ENCODE measurements around the gene LIN7B.
A peak's percentile ranks its signal among the peaks of the same experiment; 100 is the strongest.

Gene LIN7B

DNA sequence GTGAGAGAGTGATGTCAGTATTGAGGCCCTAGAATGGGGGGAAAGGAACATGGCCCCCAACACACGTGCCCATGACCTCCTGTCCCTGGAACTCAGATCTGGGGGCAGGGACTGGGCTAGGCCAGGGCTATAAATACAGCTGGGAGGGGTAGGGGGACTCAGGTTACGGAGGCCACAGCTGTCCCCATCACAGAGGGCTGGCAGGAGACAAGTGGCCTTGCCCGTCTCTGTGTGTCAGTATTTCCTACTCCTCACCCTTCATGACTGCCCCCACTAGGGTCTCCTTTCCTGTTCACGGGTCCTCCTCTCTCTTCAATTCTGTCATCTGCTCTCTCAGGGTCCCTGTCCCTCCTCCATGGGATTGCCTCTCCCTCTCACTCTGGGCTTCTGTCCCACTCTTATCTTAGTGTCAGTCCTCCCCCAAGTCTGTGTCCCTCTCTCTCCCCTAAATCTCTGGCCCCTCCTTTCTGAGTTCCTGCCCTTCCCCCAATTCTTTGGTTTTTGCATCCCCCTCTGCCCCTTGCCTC lies 41.7 kb downstream of the LIN7B start (continued):
- TF ChIP-seq, protein P1, sequence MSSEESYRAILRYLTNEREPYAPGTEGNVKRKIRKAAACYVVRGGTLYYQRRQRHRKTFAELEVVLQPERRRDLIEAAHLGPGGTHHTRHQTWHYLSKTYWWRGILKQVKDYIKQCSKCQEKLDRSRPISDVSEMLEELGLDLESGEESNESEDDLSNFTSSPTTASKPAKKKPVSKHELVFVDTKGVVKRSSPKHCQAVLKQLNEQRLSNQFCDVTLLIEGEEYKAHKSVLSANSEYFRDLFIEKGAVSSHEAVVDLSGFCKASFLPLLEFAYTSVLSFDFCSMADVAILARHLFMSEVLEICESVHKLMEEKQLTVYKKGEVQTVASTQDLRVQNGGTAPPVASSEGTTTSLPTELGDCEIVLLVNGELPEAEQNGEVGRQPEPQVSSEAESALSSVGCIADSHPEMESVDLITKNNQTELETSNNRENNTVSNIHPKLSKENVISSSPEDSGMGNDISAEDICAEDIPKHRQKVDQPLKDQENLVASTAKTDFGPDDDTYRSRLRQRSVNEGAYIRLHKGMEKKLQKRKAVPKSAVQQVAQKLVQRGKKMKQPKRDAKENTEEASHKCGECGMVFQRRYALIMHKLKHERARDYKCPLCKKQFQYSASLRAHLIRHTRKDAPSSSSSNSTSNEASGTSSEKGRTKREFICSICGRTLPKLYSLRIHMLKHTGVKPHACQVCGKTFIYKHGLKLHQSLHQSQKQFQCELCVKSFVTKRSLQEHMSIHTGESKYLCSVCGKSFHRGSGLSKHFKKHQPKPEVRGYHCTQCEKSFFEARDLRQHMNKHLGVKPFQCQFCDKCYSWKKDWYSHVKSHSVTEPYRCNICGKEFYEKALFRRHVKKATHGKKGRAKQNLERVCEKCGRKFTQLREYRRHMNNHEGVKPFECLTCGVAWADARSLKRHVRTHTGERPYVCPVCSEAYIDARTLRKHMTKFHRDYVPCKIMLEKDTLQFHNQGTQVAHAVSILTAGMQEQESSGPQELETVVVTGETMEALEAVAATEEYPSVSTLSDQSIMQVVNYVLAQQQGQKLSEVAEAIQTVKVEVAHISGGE (tag by site-specific recombination; conservative IDR thresholded peaks at IDR 0.05; ENCODE audit: low read depth) = no peak
- TF ChIP-seq, protein P2, sequence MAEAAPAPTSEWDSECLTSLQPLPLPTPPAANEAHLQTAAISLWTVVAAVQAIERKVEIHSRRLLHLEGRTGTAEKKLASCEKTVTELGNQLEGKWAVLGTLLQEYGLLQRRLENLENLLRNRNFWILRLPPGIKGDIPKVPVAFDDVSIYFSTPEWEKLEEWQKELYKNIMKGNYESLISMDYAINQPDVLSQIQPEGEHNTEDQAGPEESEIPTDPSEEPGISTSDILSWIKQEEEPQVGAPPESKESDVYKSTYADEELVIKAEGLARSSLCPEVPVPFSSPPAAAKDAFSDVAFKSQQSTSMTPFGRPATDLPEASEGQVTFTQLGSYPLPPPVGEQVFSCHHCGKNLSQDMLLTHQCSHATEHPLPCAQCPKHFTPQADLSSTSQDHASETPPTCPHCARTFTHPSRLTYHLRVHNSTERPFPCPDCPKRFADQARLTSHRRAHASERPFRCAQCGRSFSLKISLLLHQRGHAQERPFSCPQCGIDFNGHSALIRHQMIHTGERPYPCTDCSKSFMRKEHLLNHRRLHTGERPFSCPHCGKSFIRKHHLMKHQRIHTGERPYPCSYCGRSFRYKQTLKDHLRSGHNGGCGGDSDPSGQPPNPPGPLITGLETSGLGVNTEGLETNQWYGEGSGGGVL (tag by site-specific recombination; IDR thresholded peaks at IDR 0.05) = peak; percentile 85
- TF ChIP-seq, protein P3, sequence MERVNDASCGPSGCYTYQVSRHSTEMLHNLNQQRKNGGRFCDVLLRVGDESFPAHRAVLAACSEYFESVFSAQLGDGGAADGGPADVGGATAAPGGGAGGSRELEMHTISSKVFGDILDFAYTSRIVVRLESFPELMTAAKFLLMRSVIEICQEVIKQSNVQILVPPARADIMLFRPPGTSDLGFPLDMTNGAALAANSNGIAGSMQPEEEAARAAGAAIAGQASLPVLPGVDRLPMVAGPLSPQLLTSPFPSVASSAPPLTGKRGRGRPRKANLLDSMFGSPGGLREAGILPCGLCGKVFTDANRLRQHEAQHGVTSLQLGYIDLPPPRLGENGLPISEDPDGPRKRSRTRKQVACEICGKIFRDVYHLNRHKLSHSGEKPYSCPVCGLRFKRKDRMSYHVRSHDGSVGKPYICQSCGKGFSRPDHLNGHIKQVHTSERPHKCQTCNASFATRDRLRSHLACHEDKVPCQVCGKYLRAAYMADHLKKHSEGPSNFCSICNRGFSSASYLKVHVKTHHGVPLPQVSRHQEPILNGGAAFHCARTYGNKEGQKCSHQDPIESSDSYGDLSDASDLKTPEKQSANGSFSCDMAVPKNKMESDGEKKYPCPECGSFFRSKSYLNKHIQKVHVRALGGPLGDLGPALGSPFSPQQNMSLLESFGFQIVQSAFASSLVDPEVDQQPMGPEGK (tag by site-specific recombination; IDR thresholded peaks at IDR 0.05) = peak; percentile 82

DNA sequence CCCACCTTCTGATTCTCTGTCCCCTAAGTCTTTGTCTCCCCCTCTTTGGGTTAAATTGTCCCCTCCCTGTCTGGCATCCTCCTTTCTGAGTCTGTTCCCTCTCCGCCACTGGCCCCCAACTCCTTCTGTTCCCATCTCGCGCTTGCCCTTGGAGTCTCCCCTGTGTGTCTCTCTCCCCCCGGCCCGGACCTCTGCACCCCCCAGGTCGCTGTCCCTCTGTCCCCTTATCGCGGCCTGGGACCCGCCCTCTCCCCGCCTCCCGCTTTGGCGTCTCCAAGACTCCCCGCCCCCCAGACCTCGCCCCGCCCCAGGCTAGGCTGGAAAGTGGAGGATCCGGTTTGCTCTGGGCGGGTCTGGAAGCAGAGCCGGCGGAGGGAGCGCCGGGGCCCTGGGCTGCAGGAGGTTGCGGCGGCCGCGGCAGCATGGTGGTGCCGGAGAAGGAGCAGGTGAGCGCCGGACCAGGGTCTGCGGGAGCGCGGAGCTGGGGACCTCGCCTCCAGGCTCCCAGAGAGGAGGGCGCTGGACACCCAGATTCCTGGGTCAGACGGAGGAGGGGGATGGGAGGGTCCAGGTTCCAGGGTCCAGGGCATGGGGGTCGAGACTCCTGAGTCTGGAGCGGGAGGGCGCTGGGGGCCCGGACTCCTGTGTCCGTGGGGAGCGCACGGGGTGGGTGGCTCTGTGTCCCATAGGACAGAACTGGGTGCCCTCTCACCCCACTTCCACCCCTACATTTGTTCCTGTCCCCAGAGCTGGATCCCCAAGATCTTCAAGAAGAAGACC lies 43.5 kb downstream of the LIN7B start, which contains the start of gene TRPM4:
Gene TRPM4, plus strand, starts transcription at position 348 of the 780 bp plus-strand sequence. Its CDS starts 75 bp downstream, at position 423.
- POLR2A ChIA-PET = no interaction called here
- no peaks in the 10 kb centered on the region for H3K9me3 ChIP-seq (ENCODE audit: control insufficient read depth, insufficient read depth, low read depth, low read length)
- CTCF ChIA-PET = interaction anchor here (1.4 kb wide), 1 partner anchor 60 kb away, joined by 4 read pairs; no protein-coding TSS in a partner anchor
- peaks cover 7% of the 10 kb centered on the region for H3K4me1 ChIP-seq (ENCODE audit: control insufficient read depth, insufficient read depth, low read length)
- H3K4me3 ChIP-seq (ENCODE audit: low read depth, low read length) = peak within 1 kb of the TSS; percentile 81
- no peaks in the 10 kb centered on the region for H3K36me3 ChIP-seq (ENCODE audit: control insufficient read depth in 2 of 2, insufficient read depth in 1 of 2, low read length in 2 of 2)
- peak within 1 kb of the TSS; percentile 47; the same call in 1 of the 2 replicates for H3K27ac ChIP-seq (ENCODE audit: extremely low read depth, low read depth, low read length)
- TF ChIP-seq, protein P4, sequence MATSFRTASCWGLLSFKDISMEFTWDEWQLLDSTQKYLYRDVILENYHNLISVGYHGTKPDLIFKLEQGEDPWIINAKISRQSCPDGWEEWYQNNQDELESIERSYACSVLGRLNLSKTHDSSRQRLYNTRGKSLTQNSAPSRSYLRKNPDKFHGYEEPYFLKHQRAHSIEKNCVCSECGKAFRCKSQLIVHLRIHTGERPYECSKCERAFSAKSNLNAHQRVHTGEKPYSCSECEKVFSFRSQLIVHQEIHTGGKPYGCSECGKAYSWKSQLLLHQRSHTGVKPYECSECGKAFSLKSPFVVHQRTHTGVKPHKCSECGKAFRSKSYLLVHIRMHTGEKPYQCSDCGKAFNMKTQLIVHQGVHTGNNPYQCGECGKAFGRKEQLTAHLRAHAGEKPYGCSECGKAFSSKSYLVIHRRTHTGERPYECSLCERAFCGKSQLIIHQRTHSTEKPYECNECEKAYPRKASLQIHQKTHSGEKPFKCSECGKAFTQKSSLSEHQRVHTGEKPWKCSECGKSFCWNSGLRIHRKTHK (tag by site-specific recombination; IDR thresholded peaks at IDR 0.05) = no peak
- TF ChIP-seq ZNF335 (tag by site-specific recombination; conservative IDR thresholded peaks at IDR 0.05) (peak; percentile 83), ZNF530 (tag by site-specific recombination; IDR thresholded peaks at IDR 0.05; ENCODE audit: low read depth) (no peak), ZNF561 (tag by site-specific recombination; IDR thresholded peaks at IDR 0.05; ENCODE audit: borderline replicate concordance) (peak; percentile 58; the same call in 1 of the 2 replicates), KLF1 (tag by site-specific recombination; IDR thresholded peaks at IDR 0.05) (peak; percentile 74), ZNF175 (tag by site-specific recombination; IDR thresholded peaks at IDR 0.05) (no peak), ZNF221 (tag by site-specific recombination; IDR thresholded peaks at IDR 0.05; ENCODE audit: borderline replicate concordance) (no peak), ZNF174 (tag by site-specific recombination; IDR thresholded peaks at IDR 0.05) (no peak), SP3 (tag by site-specific recombination; IDR thresholded peaks at IDR 0.05) (peak; percentile 62), ZNF302 (tag by site-specific recombination; IDR thresholded peaks at IDR 0.05; ENCODE audit: low read depth) (no peak), BCL11A (tag by site-specific recombination; IDR thresholded peaks at IDR 0.05; ENCODE audit: low read depth) (peak; percentile 56), WT1 (tag by site-specific recombination; IDR thresholded peaks at IDR 0.05) (no peak), EGR2 (tag by site-specific recombination; IDR thresholded peaks at IDR 0.05; ENCODE audit: low read depth) (no peak), ZNF423 (tag by site-specific recombination; IDR thresholded peaks at IDR 0.05) (peak; percentile 41; the same call in 1 of the 2 replicates), PRDM1 (tag by site-specific recombination; IDR thresholded peaks at IDR 0.05) (no peak), ZNF843 (tag by site-specific recombination; IDR thresholded peaks at IDR 0.05) (peak; percentile 13; the same call in 1 of the 2 replicates), ZNF223 (tag by site-specific recombination; IDR thresholded peaks at IDR 0.05) (peak; percentile 68; the same call in 1 of the 2 replicates), GLIS2 (tag by site-specific recombination; IDR thresholded peaks at IDR 0.05) (peak; percentile 80)
- TF ChIP-seq, protein P5, sequence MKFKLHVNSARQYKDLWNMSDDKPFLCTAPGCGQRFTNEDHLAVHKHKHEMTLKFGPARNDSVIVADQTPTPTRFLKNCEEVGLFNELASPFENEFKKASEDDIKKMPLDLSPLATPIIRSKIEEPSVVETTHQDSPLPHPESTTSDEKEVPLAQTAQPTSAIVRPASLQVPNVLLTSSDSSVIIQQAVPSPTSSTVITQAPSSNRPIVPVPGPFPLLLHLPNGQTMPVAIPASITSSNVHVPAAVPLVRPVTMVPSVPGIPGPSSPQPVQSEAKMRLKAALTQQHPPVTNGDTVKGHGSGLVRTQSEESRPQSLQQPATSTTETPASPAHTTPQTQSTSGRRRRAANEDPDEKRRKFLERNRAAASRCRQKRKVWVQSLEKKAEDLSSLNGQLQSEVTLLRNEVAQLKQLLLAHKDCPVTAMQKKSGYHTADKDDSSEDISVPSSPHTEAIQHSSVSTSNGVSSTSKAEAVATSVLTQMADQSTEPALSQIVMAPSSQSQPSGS (tag by site-specific recombination; IDR thresholded peaks at IDR 0.05; ENCODE audit: low read depth) = no peak
- TF ChIP-seq, protein P6, sequence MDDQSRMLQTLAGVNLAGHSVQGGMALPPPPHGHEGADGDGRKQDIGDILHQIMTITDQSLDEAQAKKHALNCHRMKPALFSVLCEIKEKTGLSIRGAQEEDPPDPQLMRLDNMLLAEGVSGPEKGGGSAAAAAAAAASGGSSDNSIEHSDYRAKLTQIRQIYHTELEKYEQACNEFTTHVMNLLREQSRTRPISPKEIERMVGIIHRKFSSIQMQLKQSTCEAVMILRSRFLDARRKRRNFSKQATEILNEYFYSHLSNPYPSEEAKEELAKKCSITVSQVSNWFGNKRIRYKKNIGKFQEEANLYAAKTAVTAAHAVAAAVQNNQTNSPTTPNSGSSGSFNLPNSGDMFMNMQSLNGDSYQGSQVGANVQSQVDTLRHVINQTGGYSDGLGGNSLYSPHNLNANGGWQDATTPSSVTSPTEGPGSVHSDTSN (CRISPR knock-in tag; IDR thresholded peaks at IDR 0.05) = 0 out of 2 replicates have a peak, but pooled peaks have one; percentile 48

All from HEK293 (cell line).